DOHH2 (cell line): ENCODE measurements around the gene NKIRAS1.
A peak's percentile ranks its signal among the peaks of the same experiment; 100 is the strongest.

ENCODE experiments used
- H3F3A ChIP-seq: fragments of 200-600 bp; sonication (generic), shearing (Covaris generic); 2 replicates; pipeline ENCODE4 v1.6.0; 2016; ENCODE audit warnings: antibody characterized with exemption, mild to moderate bottlenecking; ENCODE audit not compliant: control insufficient read depth, insufficient read depth
- H3K27ac ChIP-seq: fragments of 200-600 bp; sonication (generic); 2 replicates; pipeline ENCODE4 v1.5.1; 2014; ENCODE audit warnings: low read depth, mild to moderate bottlenecking, low read length, moderate library complexity
- H3K27me3 ChIP-seq: fragments of 200-600 bp; sonication (generic); 2 replicates; pipeline ENCODE4 v1.6.1; 2014; ENCODE audit warnings: mild to moderate bottlenecking, low read length, mixed read lengths; ENCODE audit not compliant: control insufficient read depth
- H3K36me3 ChIP-seq: fragments of 200-600 bp; sonication (generic); 2 replicates; pipeline ENCODE4 v1.6.1; 2014; ENCODE audit warnings: mild to moderate bottlenecking, low read length, moderate library complexity, mixed read lengths; ENCODE audit not compliant: control insufficient read depth
- H3K4me1 ChIP-seq: fragments of 200-600 bp; sonication (generic); 2 replicates; pipeline ENCODE4 v1.6.1; 2014; ENCODE audit warnings: mild to moderate bottlenecking, low read length, mixed read lengths; ENCODE audit not compliant: control insufficient read depth
- H3K4me2 ChIP-seq: fragments of 200-600 bp; sonication (generic); 2 replicates; pipeline ENCODE4 v1.6.0; 2014; ENCODE audit warnings: mild to moderate bottlenecking, low read length, moderate library complexity
- H3K4me3 ChIP-seq: fragments of 200-600 bp; sonication (generic); 2 replicates; pipeline ENCODE4 v1.5.1; 2014; ENCODE audit warnings: mild to moderate bottlenecking, low read length, mixed read lengths
- H3K79me2 ChIP-seq: fragments of 200-600 bp; sonication (generic); 2 replicates; pipeline ENCODE4 v1.6.1; 2014; ENCODE audit warnings: mild to moderate bottlenecking, low read length, mixed read lengths; ENCODE audit not compliant: control insufficient read depth
- H3K9me2 ChIP-seq: fragments of 200-600 bp; sonication (generic); replicated peaks from 2 replicates; pipeline ENCODE4 v1.6.1; 2014; ENCODE audit warnings: mild to moderate bottlenecking, low read length, mixed read lengths; ENCODE audit not compliant: control insufficient read depth
- H3K9me3 ChIP-seq: fragments of 200-600 bp; sonication (generic); 2 replicates; pipeline ENCODE4 v1.6.1; 2014; ENCODE audit warnings: antibody characterized with exemption, low read length, mixed read lengths; ENCODE audit not compliant: control insufficient read depth, insufficient read depth
- H4K20me1 ChIP-seq: fragments of 200-600 bp; sonication (generic); 2 replicates; pipeline ENCODE4 v1.6.0; 2014; ENCODE audit warnings: low read depth, mild to moderate bottlenecking, antibody characterized with exemption, low read length, moderate library complexity; ENCODE audit not compliant: control insufficient read depth, insufficient read depth
- CTCF ChIP-seq: fragments of 200-600 bp; sonication (generic); IDR thresholded peaks from one replicate; pipeline ENCODE4 v1.5.1; 2014; ENCODE audit warnings: antibody characterized with exemption, mild to moderate bottlenecking, low read depth, low read length; ENCODE audit not compliant: poor library complexity, severe bottlenecking
- EZH2phosphoT487 ChIP-seq: fragments of 200-600 bp; sonication (generic); IDR thresholded peaks from 2 replicates; pipeline ENCODE4 v1.6.1; 2017; ENCODE audit warnings: borderline replicate concordance, mild to moderate bottlenecking, antibody characterized with exemption, low read length, moderate library complexity, mixed read lengths

Gene NKIRAS1

GRCh38 chr3:23867838-23868237, 49.0 kb downstream of the NKIRAS1 start:
- Histone ChIP-seq H3K36me3 (no peaks in the 10 kb centered on the region), H3F3A (no peaks in the 10 kb centered on the region), H3K4me1 (peaks cover 13% of the 10 kb centered on the region), H3K4me3 (no peak overlapping the region), H3K9me2 (no peaks in the 10 kb centered on the region), H3K9me3 (no peaks in the 10 kb centered on the region), H3K79me2 (peaks cover 17% of the 10 kb centered on the region), H3K27me3 (no peaks in the 10 kb centered on the region), H3K4me2 (no peak overlapping the region), H3K27ac (no peak overlapping the region), H4K20me1 (0 out of 2 replicates have a peak, but pooled peaks cover 5% of the 10 kb centered on the region)
- no peak for TF ChIP-seq EZH2phosphoT487
- no peak for TF ChIP-seq CTCF

GRCh38 chr3:23867400-23867799, 49.4 kb downstream of the NKIRAS1 start:
- Histone ChIP-seq H3K9me3 (no peaks in the 10 kb centered on the region), H3K4me1 (peaks cover 13% of the 10 kb centered on the region), H3K36me3 (no peaks in the 10 kb centered on the region), H3K9me2 (no peaks in the 10 kb centered on the region), H3K27me3 (no peaks in the 10 kb centered on the region), H4K20me1 (0 out of 2 replicates have a peak, but pooled peaks cover 5% of the 10 kb centered on the region), H3K27ac (no peak overlapping the region), H3F3A (no peaks in the 10 kb centered on the region), H3K4me2 (no peak overlapping the region), H3K4me3 (no peak overlapping the region), H3K79me2 (peaks cover 17% of the 10 kb centered on the region)
- peak; percentile 60 for TF ChIP-seq CTCF
- no peak for TF ChIP-seq EZH2phosphoT487

- Histone ChIP-seq H3K9me2 (no peaks in the 10 kb centered on the region), H3F3A (no peaks in the 10 kb centered on the region), H3K9me3 (no peaks in the 10 kb centered on the region), H3K27me3 (no peaks in the 10 kb centered on the region), H3K27ac (no peak overlapping the region), H4K20me1 (peaks cover 5% of the 10 kb centered on the region; the same call in 1 of the 2 replicates), H3K36me3 (no peaks in the 10 kb centered on the region), H3K4me2 (no peak overlapping the region), H3K79me2 (peaks cover 21% of the 10 kb centered on the region), H3K4me1 (peaks cover 13% of the 10 kb centered on the region), H3K4me3 (no peak overlapping the region)
- TF ChIP-seq EZH2phosphoT487 (no peak), CTCF (no peak)
These were observed 51.0 kb downstream of the NKIRAS1 start for GRCh38 chr3:23865595-23866396.
